ENCODE data around the gene SLC25A11.

The SLC25A11 gene

GRCh38 chr17:4938688-4939545 is 929 bp downstream of the SLC25A11 start:
- H3K4me1 Mint-ChIP-seq: peaks cover 47% of the 10 kb centered on the region
- H3K36me3 Mint-ChIP-seq (ENCODE audit: low read depth): peaks cover 33% of the 10 kb centered on the region
- H3K27ac Mint-ChIP-seq: peak overlapping the region; percentile 97 to 100 (median 99)

DNA sequence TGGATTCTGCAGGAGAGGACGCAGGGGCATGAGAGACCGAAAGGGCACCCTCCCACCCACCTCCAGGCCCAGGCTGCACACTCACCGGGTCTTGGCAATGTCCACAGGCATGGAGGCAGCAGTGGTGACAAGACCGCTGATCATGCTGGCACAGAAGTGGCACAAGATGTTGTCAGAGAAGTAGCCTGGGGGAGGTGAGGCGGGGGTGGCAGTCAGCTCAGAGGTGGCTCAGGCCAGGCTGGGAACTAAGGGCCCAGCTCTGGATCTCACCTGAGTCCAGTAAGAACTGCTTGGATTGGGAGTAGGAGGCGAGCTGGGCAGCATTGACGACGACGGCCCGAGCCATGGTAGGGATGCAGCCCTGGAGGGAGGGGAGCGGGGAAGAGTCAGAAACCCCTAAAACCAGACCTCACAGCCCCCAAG is 1.8 kb downstream of the SLC25A11 start:
- Mint-ChIP-seq H3K27me3 (ENCODE audit: low read depth) (no peaks in the 10 kb centered on the region), H3K27ac (peak overlapping the region; percentile 72 to 100 (median 99)), H3K4me3 (peak overlapping the region; percentile 91 to 98 (median 93)), H3K4me1 (peaks cover 45% of the 10 kb centered on the region), H3K36me3 (ENCODE audit: low read depth) (peaks cover 28% of the 10 kb centered on the region), H3K9me3 (no peaks in the 10 kb centered on the region)
- TF ChIP-seq, protein P1, sequence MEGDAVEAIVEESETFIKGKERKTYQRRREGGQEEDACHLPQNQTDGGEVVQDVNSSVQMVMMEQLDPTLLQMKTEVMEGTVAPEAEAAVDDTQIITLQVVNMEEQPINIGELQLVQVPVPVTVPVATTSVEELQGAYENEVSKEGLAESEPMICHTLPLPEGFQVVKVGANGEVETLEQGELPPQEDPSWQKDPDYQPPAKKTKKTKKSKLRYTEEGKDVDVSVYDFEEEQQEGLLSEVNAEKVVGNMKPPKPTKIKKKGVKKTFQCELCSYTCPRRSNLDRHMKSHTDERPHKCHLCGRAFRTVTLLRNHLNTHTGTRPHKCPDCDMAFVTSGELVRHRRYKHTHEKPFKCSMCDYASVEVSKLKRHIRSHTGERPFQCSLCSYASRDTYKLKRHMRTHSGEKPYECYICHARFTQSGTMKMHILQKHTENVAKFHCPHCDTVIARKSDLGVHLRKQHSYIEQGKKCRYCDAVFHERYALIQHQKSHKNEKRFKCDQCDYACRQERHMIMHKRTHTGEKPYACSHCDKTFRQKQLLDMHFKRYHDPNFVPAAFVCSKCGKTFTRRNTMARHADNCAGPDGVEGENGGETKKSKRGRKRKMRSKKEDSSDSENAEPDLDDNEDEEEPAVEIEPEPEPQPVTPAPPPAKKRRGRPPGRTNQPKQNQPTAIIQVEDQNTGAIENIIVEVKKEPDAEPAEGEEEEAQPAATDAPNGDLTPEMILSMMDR (IDR thresholded peaks at IDR 0.05; ENCODE audit: unreplicated experiment in 3 of 3): no peak

More at GRCh38 chr17:4938688-4939545, 929 bp downstream of the SLC25A11 start:
- peak overlapping the region; percentile 91 to 98 (median 93) for H3K4me3 Mint-ChIP-seq
- no peaks in the 10 kb centered on the region for H3K9me3 Mint-ChIP-seq
- TF ChIP-seq, protein P1 (IDR thresholded peaks at IDR 0.05; ENCODE audit: unreplicated experiment in 3 of 3): no peak
- no peaks in the 10 kb centered on the region for H3K27me3 Mint-ChIP-seq (ENCODE audit: low read depth)

DNA sequence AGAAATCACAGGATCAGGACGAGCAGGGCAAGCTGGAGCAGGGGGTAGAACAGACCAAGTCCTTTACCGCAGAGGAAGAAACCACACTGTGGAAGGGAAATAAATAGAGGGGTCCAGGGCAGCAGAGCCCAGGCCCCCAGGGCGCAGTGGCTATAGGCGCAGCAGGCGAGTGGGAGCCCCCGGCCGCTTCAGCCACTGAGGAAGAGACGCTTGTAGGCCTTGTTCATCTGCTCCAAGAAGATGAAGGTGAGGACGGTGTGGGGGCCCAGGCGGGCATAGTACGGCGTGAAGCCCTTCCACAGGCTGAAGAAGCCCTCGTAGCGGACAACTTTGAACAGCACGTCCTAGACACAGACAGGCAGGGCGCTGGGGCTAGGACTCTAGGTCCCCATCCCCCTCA is 2.3 kb downstream of the SLC25A11 start:
- H3K27me3 Mint-ChIP-seq (ENCODE audit: low read depth): no peaks in the 10 kb centered on the region
- peak overlapping the region; percentile 91 to 98 (median 93) for H3K4me3 Mint-ChIP-seq
- H3K27ac Mint-ChIP-seq: no peak overlapping the region
- peaks cover 42% of the 10 kb centered on the region for H3K4me1 Mint-ChIP-seq
- H3K9me3 Mint-ChIP-seq: no peaks in the 10 kb centered on the region
- TF ChIP-seq, protein P1 (IDR thresholded peaks at IDR 0.05; ENCODE audit: unreplicated experiment in 3 of 3): no peak
- peaks cover 22% of the 10 kb centered on the region for H3K36me3 Mint-ChIP-seq (ENCODE audit: low read depth)

- peaks cover 35% of the 10 kb centered on the region for H3K4me1 Mint-ChIP-seq
- H3K9me3 Mint-ChIP-seq: no peaks in the 10 kb centered on the region
- TF ChIP-seq, protein P1 (IDR thresholded peaks at IDR 0.05; ENCODE audit: unreplicated experiment in 3 of 3): no peak
- peak overlapping the region; percentile 12 to 36 (median 21) for H3K4me3 Mint-ChIP-seq
- H3K36me3 Mint-ChIP-seq (ENCODE audit: low read depth): peaks cover 13% of the 10 kb centered on the region
- peak overlapping the region in 1 of 3 experiments; percentile 10 for H3K27ac Mint-ChIP-seq
- no peaks in the 10 kb centered on the region for H3K27me3 Mint-ChIP-seq (ENCODE audit: low read depth)
These were observed 3.4 kb downstream of the SLC25A11 start for GRCh38 chr17:4936436-4936835.

- no peaks in the 10 kb centered on the region for H3K27me3 Mint-ChIP-seq (ENCODE audit: low read depth)
These were observed 4.2 kb downstream of the SLC25A11 start for GRCh38 chr17:4935650-4936049.

More at GRCh38 chr17:4935650-4936049, 4.2 kb downstream of the SLC25A11 start:
- TF ChIP-seq, protein P1 (IDR thresholded peaks at IDR 0.05; ENCODE audit: unreplicated experiment in 3 of 3): no peak
- Mint-ChIP-seq H3K4me3 (no peak overlapping the region), H3K9me3 (no peaks in the 10 kb centered on the region), H3K27ac (no peak overlapping the region), H3K4me1 (peaks cover 29% of the 10 kb centered on the region), H3K36me3 (ENCODE audit: low read depth) (peaks cover 13% of the 10 kb centered on the region)
